ENCODE results near the gene NT5C3A. TPM values are rescaled to one million over a fixed set of nuclear protein-coding genes. Genes with fewer than 3 reads are reported as not detected.

NT5C3A gene
- total RNA-seq, 2 donors from 2014 or later, result 14.5 to 22.2 TPM

DNA sequence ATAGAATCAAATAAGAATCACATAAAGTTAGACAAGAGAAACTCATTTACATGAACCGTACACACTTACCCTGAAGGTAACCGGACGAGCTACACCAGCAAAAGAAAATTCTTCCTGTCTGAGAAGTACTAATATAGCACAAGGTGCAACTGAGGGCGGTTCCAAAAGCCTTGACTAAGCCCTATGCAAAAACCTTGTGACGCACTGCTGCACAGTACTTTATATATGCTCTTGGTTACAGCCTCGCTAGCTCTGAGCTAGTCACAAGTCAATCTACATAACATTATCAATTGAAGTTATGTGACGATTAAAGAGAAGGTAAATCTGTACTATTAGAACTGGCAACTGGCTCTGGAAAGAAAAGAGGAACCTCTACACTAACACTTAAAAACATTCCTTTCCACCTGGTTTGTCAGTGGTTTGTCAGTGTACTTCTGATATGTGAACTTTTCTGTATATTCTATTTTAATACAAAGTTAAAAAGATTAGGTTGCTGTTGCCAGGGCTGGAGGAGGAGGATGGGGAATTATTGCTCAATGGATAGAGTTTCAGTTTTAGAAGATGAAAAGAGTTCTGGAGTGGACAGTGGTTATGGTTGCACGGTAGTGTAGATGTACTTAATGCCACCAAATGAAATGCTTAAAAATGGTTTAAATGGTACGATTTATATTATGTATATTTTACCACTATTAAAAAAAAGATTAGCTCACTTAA, 21.6 kb downstream of the NT5C3A start:
- DNase-seq (ENCODE audit: low spot score) (no peak), ATAC-seq (ENCODE audit: insufficient number of reproducible peaks, low FRiP score, low read depth) (no peak)
- Histone ChIP-seq H3K27ac (no peak overlapping the region), H3K9me3 (no peaks in the 10 kb centered on the region), H3K36me3 (no peaks in the 10 kb centered on the region), H3K4me3 (peak overlapping the region; percentile 74), H3K4me1 (ENCODE audit: control insufficient read depth in 1 of 2, low read depth in 2 of 2) (peaks cover 10 to 14% of the 10 kb centered on the region in 2 donors), H3K27me3 (replicated peaks; ENCODE audit: insufficient read depth) (no peaks in the 10 kb centered on the region)
- TF ChIP-seq, protein P1, sequence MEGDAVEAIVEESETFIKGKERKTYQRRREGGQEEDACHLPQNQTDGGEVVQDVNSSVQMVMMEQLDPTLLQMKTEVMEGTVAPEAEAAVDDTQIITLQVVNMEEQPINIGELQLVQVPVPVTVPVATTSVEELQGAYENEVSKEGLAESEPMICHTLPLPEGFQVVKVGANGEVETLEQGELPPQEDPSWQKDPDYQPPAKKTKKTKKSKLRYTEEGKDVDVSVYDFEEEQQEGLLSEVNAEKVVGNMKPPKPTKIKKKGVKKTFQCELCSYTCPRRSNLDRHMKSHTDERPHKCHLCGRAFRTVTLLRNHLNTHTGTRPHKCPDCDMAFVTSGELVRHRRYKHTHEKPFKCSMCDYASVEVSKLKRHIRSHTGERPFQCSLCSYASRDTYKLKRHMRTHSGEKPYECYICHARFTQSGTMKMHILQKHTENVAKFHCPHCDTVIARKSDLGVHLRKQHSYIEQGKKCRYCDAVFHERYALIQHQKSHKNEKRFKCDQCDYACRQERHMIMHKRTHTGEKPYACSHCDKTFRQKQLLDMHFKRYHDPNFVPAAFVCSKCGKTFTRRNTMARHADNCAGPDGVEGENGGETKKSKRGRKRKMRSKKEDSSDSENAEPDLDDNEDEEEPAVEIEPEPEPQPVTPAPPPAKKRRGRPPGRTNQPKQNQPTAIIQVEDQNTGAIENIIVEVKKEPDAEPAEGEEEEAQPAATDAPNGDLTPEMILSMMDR (IDR thresholded peaks at IDR 0.05), result no peak

DNA sequence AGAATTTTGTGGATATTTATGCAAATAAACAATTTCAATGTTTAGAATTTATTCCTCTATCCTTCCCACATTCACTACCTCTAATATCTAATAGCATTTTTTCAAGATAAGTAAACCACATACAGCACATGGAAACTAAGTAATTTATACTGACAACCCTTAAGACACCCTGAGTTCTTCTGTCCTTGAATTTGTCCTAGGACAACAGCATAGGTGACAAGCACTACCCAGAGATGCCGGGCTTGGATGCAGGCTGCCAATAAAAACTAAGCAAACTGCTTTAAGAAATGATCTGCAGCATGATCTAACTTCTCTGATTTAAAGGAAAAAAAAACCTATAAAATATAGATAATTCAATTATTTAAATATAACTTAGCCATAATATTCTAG, 22.7 kb downstream of the NT5C3A start:
- H3K4me1 ChIP-seq (ENCODE audit: control insufficient read depth in 1 of 2, low read depth in 2 of 2), result peaks cover 10 to 14% of the 10 kb centered on the region in 2 donors
- no peaks in the 10 kb centered on the region for H3K9me3 ChIP-seq
- DNase-seq (ENCODE audit: low spot score), result no peak
- no peak overlapping the region for H3K27ac ChIP-seq
- TF ChIP-seq, protein P1 (IDR thresholded peaks at IDR 0.05), result no peak
- H3K36me3 ChIP-seq, result no peaks in the 10 kb centered on the region
- no peak for ATAC-seq (ENCODE audit: insufficient number of reproducible peaks, low FRiP score, low read depth)
- no peaks in the 10 kb centered on the region for H3K27me3 ChIP-seq (replicated peaks; ENCODE audit: insufficient read depth)
- peak overlapping the region; percentile 74 for H3K4me3 ChIP-seq

DNA sequence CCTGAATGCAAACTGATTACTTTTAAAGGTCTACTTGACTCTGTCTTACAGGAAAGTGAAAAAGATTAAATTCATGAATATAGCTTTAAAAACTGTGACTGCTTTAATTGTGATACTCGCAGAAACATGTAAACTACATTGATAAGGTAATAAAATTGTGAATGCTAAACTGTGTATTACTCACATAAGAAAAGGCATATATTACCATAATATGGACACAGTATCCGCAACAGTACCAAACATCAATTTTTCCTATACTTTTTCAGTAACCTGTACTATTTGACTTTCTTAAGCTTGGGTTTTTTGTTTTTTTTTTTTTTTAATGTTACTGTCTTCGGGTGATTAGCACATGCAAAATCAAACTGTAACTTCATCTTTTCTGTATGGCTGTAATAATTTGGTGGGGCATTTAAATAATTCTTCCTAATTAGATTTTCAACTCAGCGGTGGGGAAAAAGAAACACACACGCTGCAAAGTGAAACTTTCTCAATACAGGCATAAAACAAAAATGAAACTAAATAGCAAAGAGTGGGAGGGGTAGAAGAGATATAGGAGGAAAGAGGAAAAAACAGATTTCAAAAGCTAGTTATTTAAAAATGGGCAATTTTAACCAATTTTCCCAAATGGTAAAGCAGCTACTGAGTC, 23.2 kb downstream of the NT5C3A start:
- TF ChIP-seq, protein P1 (IDR thresholded peaks at IDR 0.05), result no peak
- ATAC-seq (ENCODE audit: insufficient number of reproducible peaks, low FRiP score, low read depth) (no peak), DNase-seq (ENCODE audit: low spot score) (no peak)
- Histone ChIP-seq H3K27ac (no peak overlapping the region), H3K9me3 (no peaks in the 10 kb centered on the region), H3K4me1 (ENCODE audit: control insufficient read depth in 1 of 2, low read depth in 2 of 2) (peaks cover 10 to 14% of the 10 kb centered on the region in 2 donors), H3K27me3 (replicated peaks; ENCODE audit: insufficient read depth) (no peaks in the 10 kb centered on the region), H3K36me3 (no peaks in the 10 kb centered on the region), H3K4me3 (peak overlapping the region; percentile 74)

DNA sequence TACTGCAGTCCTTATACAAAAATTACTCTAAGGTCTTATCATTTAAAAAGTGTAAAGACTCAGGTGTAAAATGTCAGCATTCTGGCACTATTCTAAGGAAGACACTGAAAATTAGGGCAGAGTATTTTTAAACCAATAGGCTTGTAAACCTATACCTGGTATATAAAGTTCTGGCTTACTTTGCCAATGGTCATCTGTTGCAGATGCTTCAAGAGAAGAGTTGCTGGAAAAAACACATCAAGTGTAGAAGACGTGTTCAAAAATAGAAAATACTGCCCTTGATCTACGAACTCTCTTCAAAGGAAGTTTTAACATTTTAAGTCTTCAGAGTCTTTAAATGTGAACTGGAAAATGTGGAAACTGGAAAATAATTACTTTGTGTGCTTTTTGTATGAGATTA, 23.9 kb downstream of the NT5C3A start:
- TF ChIP-seq, protein P1 (IDR thresholded peaks at IDR 0.05), result no peak
- H3K27me3 ChIP-seq (replicated peaks; ENCODE audit: insufficient read depth), result no peaks in the 10 kb centered on the region
- no peaks in the 10 kb centered on the region for H3K36me3 ChIP-seq
- peaks cover 10 to 14% of the 10 kb centered on the region in 2 donors for H3K4me1 ChIP-seq (ENCODE audit: control insufficient read depth in 1 of 2, low read depth in 2 of 2)
- DNase-seq (ENCODE audit: low spot score), result no peak
- H3K27ac ChIP-seq, result no peak overlapping the region
- ATAC-seq (ENCODE audit: insufficient number of reproducible peaks, low FRiP score, low read depth), result no peak
- H3K4me3 ChIP-seq, result peak overlapping the region; percentile 74
- no peaks in the 10 kb centered on the region for H3K9me3 ChIP-seq

DNA sequence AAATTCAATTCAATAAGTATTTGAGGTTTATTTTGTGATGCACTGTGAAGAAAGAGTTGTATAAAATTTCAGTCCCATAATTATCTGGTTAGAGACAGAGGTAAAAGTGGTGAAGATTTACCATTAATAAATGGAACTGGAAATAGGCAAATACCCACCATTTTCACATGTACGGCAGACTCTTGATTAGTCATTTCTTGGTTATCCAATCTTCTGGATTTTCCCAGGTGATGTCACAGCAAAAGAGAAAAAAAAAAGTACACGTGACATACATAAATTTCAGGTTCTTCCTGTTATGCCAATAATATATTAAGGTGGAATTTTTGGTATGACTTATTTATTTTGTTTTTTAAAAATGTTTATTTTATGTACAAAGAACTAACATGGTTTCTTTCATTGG, 26.8 kb downstream of the NT5C3A start:
- TF ChIP-seq, protein P1 (IDR thresholded peaks at IDR 0.05), result no peak
- Histone ChIP-seq H3K9me3 (no peaks in the 10 kb centered on the region), H3K27me3 (replicated peaks; ENCODE audit: insufficient read depth) (no peaks in the 10 kb centered on the region), H3K36me3 (no peaks in the 10 kb centered on the region), H3K27ac (no peak overlapping the region), H3K4me1 (ENCODE audit: control insufficient read depth in 1 of 2, low read depth in 2 of 2) (peaks cover 10% of the 10 kb centered on the region in 2 donors), H3K4me3 (no peak overlapping the region)
- ATAC-seq (ENCODE audit: insufficient number of reproducible peaks, low FRiP score, low read depth), result no peak
- no peak for DNase-seq (ENCODE audit: low spot score)

Measured in thoracic aorta (tissue), 2 donors.